GM12878 (cell line): Measurements from ENCODE around the gene MCC. TPM values are rescaled to one million over a fixed set of nuclear protein-coding genes. Genes with fewer than 3 reads are reported as not detected.

ENCODE experiments used
- ATAC-seq: fragments of 200-7000 bp; cut with Tn5 transposase; 3 replicates; pipeline ENCODE4 v1.9.1; 2020; ENCODE audit warnings: mild to moderate bottlenecking, moderate library complexity
- BruUV-seq: library from RNA; stranded (reverse); fragments of 400-500 nt; replicated peaks from 2 replicates; lab custom pipeline; 2021; lab: Mats Ljungman, UMichigan
- CTCF ChIA-PET: fragments of 300-600 bp; sonication (Branson Sonifier 250); formaldehyde crosslinking; extraction: SDS; loops from one replicate; lab custom pipeline; 2021; ENCODE audit warnings: inconsistent platforms; lab: Yijun Ruan, JAX
- POLR2A ChIA-PET: fragments of 350-600 bp; formaldehyde crosslinking; extraction: SDS; loops from one replicate; lab custom pipeline; 2021; ENCODE audit warnings: inconsistent platforms; lab: Charles Lee
- RAD21 ChIA-PET: fragments of 300-600 bp; sonication (Branson Sonifier 250); formaldehyde crosslinking; loops from one replicate; lab custom pipeline; 2023; ENCODE audit warnings: antibody characterized with exemption; ENCODE audit not compliant: unreplicated experiment; lab: Charles Lee
- SMC1A ChIA-PET: fragments of 300-600 bp; sonication (Branson Sonifier 250); formaldehyde crosslinking; loops from one replicate; lab custom pipeline; 2023; ENCODE audit not compliant: unreplicated experiment, uncharacterized antibody; lab: Charles Lee
- DNase-seq: peaks from one replicate; pipeline ENCODE4 v3.0.0-alpha.2; 2011; ENCODE audit warnings: low read depth, low spot score
- FAIRE-seq: peaks from 3 replicates; lab custom pipeline; 2011; peaks lifted over from hg19 to GRCh38; lab: Jason Lieb, UNC
- H2AFZ ChIP-seq: 2 replicates; pipeline ENCODE4 v1.6.0; 2011; ENCODE audit warnings: low read depth, low read length, control low read depth; ENCODE audit not compliant: control insufficient read depth
- H3K27ac ChIP-seq: 2 replicates; pipeline ENCODE4 v1.5.1; 2011; ENCODE audit warnings: control low read depth; ENCODE audit not compliant: control insufficient read depth, insufficient read depth
- H3K27me3 ChIP-seq, 2 experiments: replicated peaks in 1 of 2; 2 replicates each; pipeline versions ENCODE4 v1.6.0 to v1.6.1; 2011; ENCODE audit warnings: low read length in 1 of 2; ENCODE audit not compliant: control insufficient read depth in 2 of 2, insufficient read depth in 2 of 2
- H3K36me3 ChIP-seq, 2 experiments: 2 replicates each; pipeline ENCODE4 v1.5.1; 2011; ENCODE audit warnings: low read length in 1 of 2; ENCODE audit not compliant: control insufficient read depth in 2 of 2, insufficient read depth in 2 of 2
- H3K4me1 ChIP-seq: 2 replicates; pipeline ENCODE4 v1.6.1; 2011; ENCODE audit warnings: mild to moderate bottlenecking, low read length, moderate library complexity, mixed read lengths; ENCODE audit not compliant: control insufficient read depth, insufficient read depth
- H3K4me2 ChIP-seq: 2 replicates; pipeline ENCODE4 v1.6.0; 2011; ENCODE audit warnings: control low read depth; ENCODE audit not compliant: control insufficient read depth, insufficient read depth
- H3K4me3 ChIP-seq: fragments of 200-600 bp; sonication (generic); 2 replicates; pipeline ENCODE4 v1.5.1; 2016
- H3K79me2 ChIP-seq: 2 replicates; pipeline ENCODE4 v1.6.0; 2011; ENCODE audit warnings: low read length; ENCODE audit not compliant: control insufficient read depth, insufficient read depth
- H3K9ac ChIP-seq: 2 replicates; pipeline ENCODE4 v1.8.0; 2011; ENCODE audit warnings: low read length, control low read depth, mixed read lengths; ENCODE audit not compliant: control insufficient read depth, insufficient read depth
- H3K9me3 ChIP-seq: replicated peaks from 3 replicates; pipeline ENCODE4 v1.5.1; 2011; ENCODE audit warnings: mild to moderate bottlenecking, low read length; ENCODE audit not compliant: control insufficient read depth, insufficient read depth
- H4K20me1 ChIP-seq: 2 replicates; pipeline ENCODE4 v1.6.0; 2011; ENCODE audit not compliant: control insufficient read depth, insufficient read depth
- BCL3 ChIP-seq: IDR thresholded peaks from 2 replicates; pipeline ENCODE4 v1.6.1; 2011; ENCODE audit warnings: borderline replicate concordance, low read depth, mild to moderate bottlenecking, moderate library complexity, low read length; ENCODE audit not compliant: insufficient read depth, poor library complexity, severe bottlenecking
- BRCA1 ChIP-seq: IDR thresholded peaks from 2 replicates; pipeline ENCODE4 v1.6.1; 2011; ENCODE audit warnings: low read depth, low read length, improper control_type of control experiment
- CBFB ChIP-seq: IDR thresholded peaks from 2 replicates; pipeline ENCODE4 v1.6.1; 2016; ENCODE audit warnings: antibody characterized with exemption, low read depth
- CHD4 ChIP-seq: fragments of 200-600 bp; sonication (generic); IDR thresholded peaks from 2 replicates; pipeline ENCODE4 v1.6.1; 2016; ENCODE audit warnings: mild to moderate bottlenecking
- CUX1 ChIP-seq: IDR thresholded peaks from 2 replicates; pipeline ENCODE4 v1.6.1; 2012; ENCODE audit warnings: improper control_type of control experiment, low read depth, low read length; ENCODE audit not compliant: insufficient replicate concordance
- EP300 ChIP-seq, 2 experiments: fragments of 150-350 bp in 1 of 2; IDR thresholded peaks; 2 replicates each; pipeline ENCODE4 v1.6.1; 2011 to 2012; ENCODE audit warnings: low read depth in 2 of 2, low read length in 2 of 2, borderline replicate concordance in 1 of 2, improper control_type of control experiment in 1 of 2, inconsistent platforms in 1 of 2; ENCODE audit not compliant: control insufficient read depth in 1 of 2
- ESRRA ChIP-seq: IDR thresholded peaks from 2 replicates; pipeline ENCODE4 v1.6.1; 2012; ENCODE audit warnings: mild to moderate bottlenecking, low read length, improper control_type of control experiment
- ETV6 ChIP-seq, 2 experiments: fragments of 450-650 bp in 1 of 2; IDR thresholded peaks in 1 of 2; conservative IDR thresholded peaks in 1 of 2; 2 replicates each; pipeline ENCODE4 v1.6.1; 2014; ENCODE audit warnings: antibody characterized with exemption in 1 of 2, borderline replicate concordance in 1 of 2, low read depth in 1 of 2, mild to moderate bottlenecking in 1 of 2, moderate library complexity in 1 of 2
- IRF4 ChIP-seq: IDR thresholded peaks from 2 replicates; pipeline ENCODE4 v1.6.1; 2011; ENCODE audit warnings: low read depth, low read length
- MTA3 ChIP-seq: IDR thresholded peaks from 2 replicates; pipeline ENCODE4 v1.6.1; 2012; ENCODE audit warnings: low read length, inconsistent platforms, borderline replicate concordance
- MYC ChIP-seq: IDR thresholded peaks from 2 replicates; pipeline ENCODE4 v1.6.1; 2011; ENCODE audit warnings: mild to moderate bottlenecking, low read length, moderate library complexity, inconsistent platforms; ENCODE audit not compliant: insufficient read depth, insufficient replicate concordance, insufficient read length, severe bottlenecking
- NR2C2 ChIP-seq: IDR thresholded peaks from 2 replicates; pipeline ENCODE4 v1.6.1; 2011; ENCODE audit warnings: borderline replicate concordance, low read depth; ENCODE audit not compliant: control insufficient read depth, insufficient read length
- RAD21 ChIP-seq: IDR thresholded peaks from 2 replicates; pipeline ENCODE4 v1.6.1; 2011; ENCODE audit warnings: mild to moderate bottlenecking, low read depth, low read length, moderate library complexity; ENCODE audit not compliant: insufficient read depth
- RCOR1 ChIP-seq: conservative IDR thresholded peaks from 2 replicates; pipeline ENCODE4 v1.6.1; 2012; ENCODE audit warnings: low read depth, low read length, improper control_type of control experiment
- RELA ChIP-seq: fragments of 450-650 bp; IDR thresholded peaks from 2 replicates; pipeline ENCODE4 v1.8.0; 2014; ENCODE audit warnings: borderline replicate concordance; ENCODE audit not compliant: partially characterized antibody
- STAT1 ChIP-seq: fragments of 450-650 bp; conservative IDR thresholded peaks from 2 replicates; pipeline ENCODE4 v1.6.1; 2014; ENCODE audit warnings: antibody characterized with exemption, mild to moderate bottlenecking
- WRNIP1 ChIP-seq: IDR thresholded peaks from 2 replicates; pipeline ENCODE4 v1.6.1; 2011; ENCODE audit warnings: low read depth, low read length, improper control_type of control experiment, borderline replicate concordance
- ZNF217 ChIP-seq: fragments of 450-650 bp; IDR thresholded peaks from 2 replicates; pipeline ENCODE4 v1.6.1; 2017; ENCODE audit warnings: antibody characterized with exemption, mild to moderate bottlenecking
- WGBS: methylation state at CpG from one replicate; pipeline ENCODE4 v1.1.6; 2016; ENCODE audit warnings: low lambda C conversion rate; ENCODE audit not compliant: insufficient replicate concordance, insufficient coverage; ENCODE audit errors: missing lambda C conversion rate; 5-methylcytosine and 5-hydroxymethylcytosine counted together
- in situ Hi-C: fragments of 300-500 bp; cut with MboI; formaldehyde crosslinking; loops from 9 replicates; pipeline ENCODE4 v1.14.3; 2018; ENCODE audit warnings: mixed read lengths
- intact Hi-C: fragments of 100-400 bp; cut with micrococcal nuclease; formaldehyde crosslinking; loops from one replicate; pipeline ENCODE4 v1.14.2; 2022; ENCODE audit not compliant: unreplicated experiment
- polyA plus RNA-seq, 11 experiments: library from polyadenylated mRNA; depleted of rRNA in 4 of 11; unstranded in 6 of 11; stranded (reverse) in 5 of 11; fragments of >200 nt; fragmentation: Nextera tagmentation in 4 of 11; fragmentation: Illumina TruSeq in 1 of 11; extraction: Ambion mirVana in 4 of 11; extraction: Trizol in 1 of 11; gene quantifications; 1 replicate in 1 of 11; 2 replicates in 10 of 11; pipeline versions ENCODE4 v1.2.1 to v1.2.3, GENCODE V29; 2011 to 2016; ENCODE audit warnings: inconsistent platforms in 2 of 11, missing spikeins in 2 of 11, low read depth in 1 of 11
- total RNA-seq, 4 experiments: library from RNA; depleted of rRNA in 3 of 4; stranded (reverse); fragments of >200 nt in 3 of 4; fragmentation: Illumina TruSeq in 1 of 4; extraction: Trizol in 1 of 4; gene quantifications; 2 replicates each; pipeline versions ENCODE4 v1.2.1 to v1.2.3, GENCODE V29; 2013 to 2021

The MCC gene
- total and polyA plus RNA-seq, 10 of the 15 experiments (the other 5 are each of a cell fraction or from before 2014, with no cell fraction given): 0.03 to 0.86 (median 0.16) TPM

DNA sequence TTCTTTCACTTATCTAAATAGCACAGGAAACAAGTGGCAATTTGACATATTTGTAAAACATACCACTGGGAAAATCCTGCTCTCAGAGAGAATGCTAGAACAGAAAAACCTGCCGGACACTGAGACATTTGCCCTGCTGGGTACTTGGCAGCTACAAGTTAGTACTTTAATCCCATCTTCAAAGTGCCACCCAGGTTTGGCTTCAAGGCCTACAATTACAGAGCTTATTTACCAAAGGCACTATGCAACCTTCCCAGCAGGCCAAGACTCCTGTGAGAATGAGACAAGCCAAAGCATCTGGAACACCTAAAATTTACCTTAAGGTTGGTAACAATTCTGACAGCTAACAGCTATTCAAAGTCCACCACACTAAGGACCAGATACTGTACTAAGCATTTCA is 131.8 kb downstream of the MCC start:
- CTCF ChIA-PET: no interaction called here
- no peak overlapping the region for H3K9ac ChIP-seq
- SMC1A ChIA-PET: no interaction called here
- WGBS: 4% methylated on average over 1 of the region's 1 CpG
- BruUV-seq: no TSS peak
- H2AFZ ChIP-seq: no peak overlapping the region
- RAD21 ChIA-PET: no interaction called here
- no peaks in the 10 kb centered on the region for H3K79me2 ChIP-seq
- no peaks in the 10 kb centered on the region for H3K27me3 ChIP-seq
- H4K20me1 ChIP-seq: no peaks in the 10 kb centered on the region
- H3K9me3 ChIP-seq: no peaks in the 10 kb centered on the region
- no peak overlapping the region for H3K4me2 ChIP-seq
- DNase-seq (no peak), FAIRE-seq (no peak), ATAC-seq (no peak)
- in situ Hi-C loops: no loop called here
- POLR2A ChIA-PET: no interaction called here
- H3K27ac ChIP-seq: no peak overlapping the region
- no peaks in the 10 kb centered on the region for H3K4me1 ChIP-seq
- intact Hi-C loops: no loop called here
- H3K4me3 ChIP-seq: no peak overlapping the region
- H3K36me3 ChIP-seq: no peaks in the 10 kb centered on the region
- no peak for TF ChIP-seq ETV6 (conservative IDR thresholded peaks at IDR 0.05 in 1 of 2, IDR thresholded peaks at IDR 0.05 in 1 of 2; ENCODE audit: borderline replicate concordance in 1 of 2, low read depth in 1 of 2)
- no peak for TF ChIP-seq RCOR1
- TF ChIP-seq CUX1: no peak
- TF ChIP-seq ZNF217: no peak
- no peak for TF ChIP-seq BRCA1
- TF ChIP-seq RAD21: no peak
- no peak for TF ChIP-seq MYC
- no peak for TF ChIP-seq BCL3
- no peak for TF ChIP-seq ESRRA
- TF ChIP-seq STAT1: no peak
- no peak for TF ChIP-seq RELA
- no peak for TF ChIP-seq IRF4
- TF ChIP-seq EP300 (IDR thresholded peaks at IDR 0.05; ENCODE audit: borderline replicate concordance in 1 of 2, control insufficient read depth in 1 of 2, low read depth in 2 of 2, low read length in 2 of 2): no peak
- no peak for TF ChIP-seq CBFB
- no peak for TF ChIP-seq WRNIP1
- no peak for TF ChIP-seq MTA3
- no peak for TF ChIP-seq CHD4
- no peak for TF ChIP-seq NR2C2
